B cell (primary cell): ENCODE results near the gene CCL3. TPM values are rescaled to one million over a fixed set of nuclear protein-coding genes. Genes with fewer than 3 reads are reported as not detected.
"Not testable (repeated sequence)": the region's sequence is repeated elsewhere in the genome, so short reads cannot be mapped to it uniquely, and the experiment has no call there.

ENCODE experiments used
- ATAC-seq: fragments of 200-7000 bp; cut with Tn5 transposase; one replicate; pipeline ENCODE4 v1.10.0; 2021; ENCODE audit warnings: low read depth, mild to moderate bottlenecking, moderate number of reproducible peaks, moderate library complexity
- CTCF ChIA-PET: fragments of 350-600 bp; sonication (Branson Sonifier 250); formaldehyde crosslinking; loops from one replicate; lab custom pipeline; 2021; ENCODE audit warnings: antibody characterized with exemption, inconsistent platforms; lab: Charles Lee
- POLR2A ChIA-PET: fragments of 350-600 bp; sonication (Branson Sonifier 250); formaldehyde crosslinking; loops from one replicate; lab custom pipeline; 2021; ENCODE audit warnings: antibody characterized with exemption; lab: Charles Lee
- DNase-seq: peaks from one replicate; pipeline ENCODE4 v3.0.0; 2013
- H2AFZ ChIP-seq: 2 replicates; pipeline ENCODE4 v1.6.1; 2012; ENCODE audit warnings: mild to moderate bottlenecking, low read depth, low read length; ENCODE audit not compliant: insufficient read depth, poor library complexity, severe bottlenecking
- H3K27ac ChIP-seq, 2 donors: 1 replicate in 1 of 2; 2 replicates in 1 of 2; pipeline ENCODE4 v1.5.1; 2012 to 2013; ENCODE audit warnings: low read length in 2 of 2, mild to moderate bottlenecking in 2 of 2, moderate library complexity in 1 of 2
- H3K27me3 ChIP-seq, 4 experiments: fragments of 200-600 bp in 1 of 4; sonication (generic) in 1 of 4; replicated peaks in 1 of 4; 1 replicate in 2 of 4; 2 replicates in 2 of 4; pipeline versions ENCODE4 v1.6.1 to v1.7.0; 2013 to 2016; ENCODE audit warnings: low read length in 3 of 4, mild to moderate bottlenecking in 2 of 4, mixed read lengths in 1 of 4, moderate library complexity in 1 of 4; ENCODE audit not compliant: insufficient read depth in 4 of 4, control insufficient read depth in 3 of 4; ENCODE audit errors: control extremely low read depth in 1 of 4
- H3K36me3 ChIP-seq, 2 experiments: replicated peaks in 1 of 2; 1 replicate in 1 of 2; 2 replicates in 1 of 2; pipeline versions ENCODE4 v1.6.1 to v1.7.1; 2013; ENCODE audit warnings: low read length in 1 of 2; ENCODE audit not compliant: insufficient read depth in 2 of 2, control insufficient read depth in 1 of 2; ENCODE audit errors: control extremely low read depth in 1 of 2, extremely low read depth in 1 of 2
- H3K4me1 ChIP-seq, 2 donors: fragments of 200-600 bp in 1 of 2; sonication (generic) in 1 of 2; 1 replicate in 1 of 2; 2 replicates in 1 of 2; pipeline versions ENCODE4 v1.5.1 to v1.6.1; 2013 to 2017; ENCODE audit warnings: low read length in 2 of 2; ENCODE audit not compliant: control insufficient read depth in 2 of 2, insufficient read depth in 2 of 2
- H3K4me2 ChIP-seq: replicated peaks from 2 replicates; pipeline ENCODE3; 2012; ENCODE audit warnings: mild to moderate bottlenecking, low read depth, low read length; ENCODE audit not compliant: poor library complexity, severe bottlenecking
- H3K4me3 ChIP-seq, 5 experiments: fragments of 200-600 bp in 1 of 5; sonication (generic) in 1 of 5; 1 replicate in 3 of 5; 2 replicates in 2 of 5; pipeline versions ENCODE4 v1.5.1 to v1.7.0; 2011 to 2016; ENCODE audit warnings: low read length in 4 of 5, mild to moderate bottlenecking in 4 of 5, low read depth in 2 of 5, control low read depth in 1 of 5, moderate library complexity in 1 of 5; ENCODE audit not compliant: insufficient read depth in 1 of 5; ENCODE audit errors: control extremely low read depth in 1 of 5, extremely low read depth in 1 of 5
- H3K79me2 ChIP-seq: fragments of 200-600 bp; sonication (generic); one replicate; pipeline ENCODE4 v1.6.0; 2016; ENCODE audit warnings: low read length; ENCODE audit not compliant: control insufficient read depth, insufficient read depth
- H3K9ac ChIP-seq: fragments of 200-600 bp; sonication (generic); 2 replicates; pipeline ENCODE4 v1.6.1; 2017; ENCODE audit warnings: mild to moderate bottlenecking, low read length, moderate library complexity
- H3K9me3 ChIP-seq, 3 donors: one replicate each; pipeline versions ENCODE4 v1.6.1 to v1.7.1; 2013; ENCODE audit warnings: low read length in 2 of 3; ENCODE audit not compliant: control insufficient read depth in 2 of 3, insufficient read depth in 1 of 3; ENCODE audit errors: control extremely low read depth in 1 of 3
- H4K20me1 ChIP-seq: 2 replicates; pipeline ENCODE4 v1.6.0; 2012; ENCODE audit warnings: mild to moderate bottlenecking, low read length; ENCODE audit not compliant: insufficient read depth, control insufficient read depth, poor library complexity, severe bottlenecking
- H3K27ac Mint-ChIP-seq: one replicate; pipeline ENCODE4 v1.8.0; 2021; ENCODE audit warnings: mixed read lengths
- H3K27me3 Mint-ChIP-seq: one replicate; pipeline ENCODE4 v1.8.0; 2021; ENCODE audit warnings: mixed read lengths
- H3K4me1 Mint-ChIP-seq: one replicate; pipeline ENCODE4 v1.8.0; 2021; ENCODE audit warnings: mixed read lengths
- H3K4me3 Mint-ChIP-seq: one replicate; pipeline ENCODE4 v1.8.0; 2021; ENCODE audit warnings: mixed read lengths
- H3K9me3 Mint-ChIP-seq: one replicate; pipeline ENCODE4 v1.8.0; 2022; ENCODE audit warnings: mixed read lengths; ENCODE audit not compliant: insufficient read depth
- EZH2 ChIP-seq: IDR thresholded peaks from 2 replicates; pipeline ENCODE4 v1.6.1; 2012; ENCODE audit warnings: borderline replicate concordance, low read depth, mild to moderate bottlenecking, moderate library complexity, low read length; ENCODE audit not compliant: insufficient read depth, poor library complexity, severe bottlenecking
- WGBS: methylation state at CpG from one replicate; pipeline ENCODE4 v1.1.5; 2013; ENCODE audit warnings: missing lambda C conversion rate; ENCODE audit not compliant: insufficient coverage; 5-methylcytosine and 5-hydroxymethylcytosine counted together
- intact Hi-C: fragments of 100-400 bp; cut with micrococcal nuclease; formaldehyde crosslinking; loops from one replicate; pipeline ENCODE4 v1.10.0; 2022
- polyA plus RNA-seq: library from polyadenylated mRNA; depleted of rRNA; stranded (reverse); fragments of >200 nt; gene quantifications from 2 replicates; pipeline ENCODE4 v1.2.3, GENCODE V29; 2012
- total RNA-seq, 2 donors: library from RNA; stranded (reverse); fragments of 120-200 nt in 1 of 2; gene quantifications; 1 replicate in 1 of 2; 2 replicates in 1 of 2; pipeline versions ENCODE4 v1.2.3 to v1.2.4, GENCODE V29; 2013 to 2022

Gene CCL3
- total and polyA plus RNA-seq, 2 donors (not counting 1 experiment from before 2014, with no cell fraction given) = 5.7 to 31.3 TPM

GRCh38 chr17:36113131-36113530 lies 23.2 kb upstream of the CCL3 start:
- H3K36me3 ChIP-seq, H3K27me3 ChIP-seq, H3K27me3 Mint-ChIP-seq, CTCF ChIA-PET, H3K27ac ChIP-seq, H3K4me3 Mint-ChIP-seq, intact Hi-C loops, H3K4me2 ChIP-seq, POLR2A ChIA-PET, H3K9ac ChIP-seq, H3K4me3 ChIP-seq, ATAC-seq, H4K20me1 ChIP-seq, DNase-seq, H3K79me2 ChIP-seq, H3K27ac Mint-ChIP-seq, H2AFZ ChIP-seq: not testable (repeated sequence)
- Histone ChIP-seq H3K9me3 (peaks cover 1 to 15% (median 9%) of the 10 kb centered on the region in 3 donors), H3K4me1 (peaks cover 19% of the 10 kb centered on the region in 2 donors)
- Mint-ChIP-seq H3K4me1 (peaks cover 31% of the 10 kb centered on the region), H3K9me3 (peaks cover 11% of the 10 kb centered on the region)
- no CpG with 5 or more reads among the region's 1 CpG for WGBS

- Histone ChIP-seq H4K20me1 (no peaks in the 10 kb centered on the region), H3K9ac (no peak overlapping the region), H3K36me3 (no peaks in the 10 kb centered on the region), H3K27me3 (no peaks in the 10 kb centered on the region), H3K4me1 (peaks cover 13 to 17% of the 10 kb centered on the region in 2 donors), H3K4me2 (no peak overlapping the region), H2AFZ (no peak overlapping the region), H3K79me2 (no peaks in the 10 kb centered on the region), H3K9me3 (peaks cover 1 to 15% (median 9%) of the 10 kb centered on the region in 3 donors), H3K4me3 (no peak overlapping the region), H3K27ac (no peak overlapping the region)
- intact Hi-C loops = no loop called here
- POLR2A ChIA-PET = no interaction called here
- H3K27ac Mint-ChIP-seq = peak overlapping the region; percentile 16
- ATAC-seq = no peak
- peaks cover 10% of the 10 kb centered on the region for H3K27me3 Mint-ChIP-seq
- peaks cover 30% of the 10 kb centered on the region for H3K4me1 Mint-ChIP-seq
- peaks cover 11% of the 10 kb centered on the region for H3K9me3 Mint-ChIP-seq
- no peak overlapping the region for H3K4me3 Mint-ChIP-seq
- TF ChIP-seq EZH2 = no peak
- no peak for DNase-seq
- CTCF ChIA-PET = no interaction called here
These were observed 22.6 kb upstream of the CCL3 start for GRCh38 chr17:36112572-36112971.
